Measurements from ENCODE around the gene INPP5K.

- no peak for TF ChIP-seq CTCF (IDR thresholded peaks at IDR 0.05; ENCODE audit: low read depth, low read length)
- TF ChIP-seq POLR2A (IDR thresholded peaks at IDR 0.05; ENCODE audit: extremely low read depth, insufficient read length), result no peak
Measured at GRCh38 chr17:1481736-1482135, 34.7 kb downstream of the INPP5K start.

Measured in NB4 (cell line).